RWPE2 (cell line): ENCODE measurements around the gene KATNAL1.

ENCODE experiments used
- ATAC-seq: fragments of 200-7000 bp; cut with Tn5 transposase; 3 replicates; pipeline ENCODE4 v1.9.1; 2021; ENCODE audit warnings: low read depth
- DNase-seq: peaks from one replicate; pipeline ENCODE4 v3.0.0-alpha.2; 2020; ENCODE audit warnings: low spot score
- H3K27ac ChIP-seq: fragments of 450-650 bp; 2 replicates; pipeline ENCODE4 v1.5.1; 2017; ENCODE audit warnings: mild to moderate bottlenecking; ENCODE audit not compliant: poor library complexity, severe bottlenecking
- H3K27me3 ChIP-seq: fragments of 250-450 bp; sonication (Bioruptor Pico); 2 replicates; pipeline ENCODE4 v1.5.1; 2021; ENCODE audit warnings: mild to moderate bottlenecking, moderate library complexity; ENCODE audit not compliant: insufficient read depth, poor library complexity, severe bottlenecking
- H3K36me3 ChIP-seq: fragments of 250-450 bp; sonication (Bioruptor Pico); 2 replicates; pipeline ENCODE4 v1.5.1; 2020; ENCODE audit warnings: low read depth, mild to moderate bottlenecking, moderate library complexity
- H3K4me1 ChIP-seq: fragments of 250-450 bp; sonication (Bioruptor Pico); 2 replicates; pipeline ENCODE4 v1.5.1; 2021; ENCODE audit warnings: mild to moderate bottlenecking, moderate library complexity; ENCODE audit not compliant: insufficient read depth, poor library complexity, severe bottlenecking
- H3K4me3 ChIP-seq: fragments of 250-450 bp; sonication (Bioruptor Pico); 2 replicates; pipeline ENCODE4 v1.5.1; 2021; ENCODE audit warnings: mild to moderate bottlenecking, moderate library complexity; ENCODE audit not compliant: severe bottlenecking
- H3K9me3 ChIP-seq: fragments of 250-450 bp; sonication (Bioruptor Pico); 2 replicates; pipeline ENCODE4 v1.5.1; 2021; ENCODE audit warnings: mild to moderate bottlenecking, moderate library complexity; ENCODE audit not compliant: severe bottlenecking
- CTCF ChIP-seq: fragments of 450-650 bp; IDR thresholded peaks from one replicate; pipeline ENCODE4 v1.5.1; 2017; ENCODE audit warnings: mild to moderate bottlenecking, moderate library complexity; ENCODE audit not compliant: poor library complexity, severe bottlenecking

The KATNAL1 gene

GRCh38 chr13:30256713-30257467 is 50.5 kb downstream of the KATNAL1 start:
- ATAC-seq, result no peak
- Histone ChIP-seq H3K4me1 (no peaks in the 10 kb centered on the region), H3K4me3 (no peak overlapping the region), H3K36me3 (peaks cover 18% of the 10 kb centered on the region), H3K27me3 (no peaks in the 10 kb centered on the region), H3K27ac (no peak overlapping the region), H3K9me3 (no peaks in the 10 kb centered on the region)
- no peak for DNase-seq
- TF ChIP-seq CTCF, result no peak

- DNase-seq, result no peak
These were observed 51.7 kb downstream of the KATNAL1 start for GRCh38 chr13:30255696-30256095.

GRCh38 chr13:30253830-30254229 is 53.5 kb downstream of the KATNAL1 start:
- Histone ChIP-seq H3K36me3 (peaks cover 18% of the 10 kb centered on the region), H3K9me3 (no peaks in the 10 kb centered on the region), H3K4me1 (no peaks in the 10 kb centered on the region), H3K27me3 (no peaks in the 10 kb centered on the region), H3K4me3 (no peak overlapping the region), H3K27ac (no peak overlapping the region)
- no peak for TF ChIP-seq CTCF
- no peak for DNase-seq
- no peak for ATAC-seq

More at GRCh38 chr13:30255696-30256095, 51.7 kb downstream of the KATNAL1 start:
- Histone ChIP-seq H3K36me3 (peaks cover 18% of the 10 kb centered on the region), H3K27ac (no peak overlapping the region), H3K4me1 (no peaks in the 10 kb centered on the region), H3K4me3 (no peak overlapping the region), H3K9me3 (no peaks in the 10 kb centered on the region), H3K27me3 (no peaks in the 10 kb centered on the region)
- peak; percentile 37 for TF ChIP-seq CTCF
- ATAC-seq, result no peak

GRCh38 chr13:30247406-30247805 is 59.9 kb downstream of the KATNAL1 start:
- DNase-seq (no peak), ATAC-seq (no peak)
- no peak overlapping the region for H3K27ac ChIP-seq
- H3K9me3 ChIP-seq, result no peaks in the 10 kb centered on the region
- no peaks in the 10 kb centered on the region for H3K4me1 ChIP-seq
- H3K4me3 ChIP-seq, result no peak overlapping the region
- H3K27me3 ChIP-seq, result no peaks in the 10 kb centered on the region
- TF ChIP-seq CTCF, result no peak
- no peaks in the 10 kb centered on the region for H3K36me3 ChIP-seq

- ATAC-seq (no peak), DNase-seq (no peak)
- H3K4me1 ChIP-seq, result no peaks in the 10 kb centered on the region
- no peaks in the 10 kb centered on the region for H3K9me3 ChIP-seq
- no peak overlapping the region for H3K27ac ChIP-seq
- peaks cover 6% of the 10 kb centered on the region; the same call in 1 of the 2 replicates for H3K36me3 ChIP-seq
- H3K27me3 ChIP-seq, result no peaks in the 10 kb centered on the region
- TF ChIP-seq CTCF, result no peak
- no peak overlapping the region for H3K4me3 ChIP-seq
These were observed 65.8 kb downstream of the KATNAL1 start for GRCh38 chr13:30241532-30241931.
